SK-N-SH (cell line): ENCODE measurements around the gene CD96. TPM values are rescaled to one million over a fixed set of nuclear protein-coding genes. Genes with fewer than 3 reads are reported as not detected.
A peak's percentile ranks its signal among the peaks of the same experiment; 100 is the strongest.

Experiments used
- CTCF ChIA-PET: fragments of 300-600, 350-600 bp; formaldehyde crosslinking; extraction: SDS; loops from one replicate; lab custom pipeline; 2021; lab: Yijun Ruan, JAX
- POLR2A ChIA-PET: fragments of 350-600 bp; sonication (Branson Sonifier 250); formaldehyde crosslinking; extraction: SDS; loops from one replicate; lab custom pipeline; 2020; ENCODE audit warnings: antibody characterized with exemption, inconsistent platforms; lab: Yijun Ruan, JAX
- DNase-seq: peaks from one replicate; pipeline ENCODE4 v3.0.0; 2012
- H2AFZ ChIP-seq: fragments of 200-600 bp; sonication (generic); 2 replicates; pipeline ENCODE4 v1.8.1; 2016; ENCODE audit warnings: antibody characterized with exemption, mild to moderate bottlenecking, low read depth
- H3F3A ChIP-seq: fragments of 200-600 bp; sonication (generic); replicated peaks from 2 replicates; pipeline ENCODE3; 2016; ENCODE audit warnings: antibody characterized with exemption, mild to moderate bottlenecking; ENCODE audit not compliant: insufficient read depth
- H3K27ac ChIP-seq, 2 experiments: fragments of 200-500 bp in 1 of 2; fragments of 200-600 bp in 1 of 2; sonication (Bioruptor generic) in 1 of 2; sonication (generic), shearing (Covaris generic) in 1 of 2; 2 replicates each; pipeline versions ENCODE4 v1.5.1 to v1.6.1; 2014 to 2016; ENCODE audit warnings: low read depth in 2 of 2, inconsistent platforms in 1 of 2, low read length in 1 of 2, mild to moderate bottlenecking in 1 of 2, mixed read lengths in 1 of 2
- H3K27me3 ChIP-seq: fragments of 200-600 bp; sonication (generic), shearing (Covaris generic); 2 replicates; pipeline ENCODE4 v1.6.1; 2016; ENCODE audit warnings: mixed run types; ENCODE audit not compliant: insufficient read depth
- H3K36me3 ChIP-seq, 2 experiments: fragments of 200-500 bp in 1 of 2; fragments of 200-600 bp in 1 of 2; sonication (Bioruptor generic) in 1 of 2; sonication (generic) in 1 of 2; replicated peaks in 1 of 2; 2 replicates each; pipeline versions ENCODE3 to v1.5.1; 2014 to 2016; ENCODE audit warnings: low read length in 1 of 2, mild to moderate bottlenecking in 1 of 2; ENCODE audit not compliant: insufficient read depth in 2 of 2, control insufficient read depth in 1 of 2
- H3K4me1 ChIP-seq, 2 experiments: fragments of 200-500 bp in 1 of 2; fragments of 200-600 bp in 1 of 2; sonication (Bioruptor generic) in 1 of 2; sonication (generic), shearing (Covaris generic) in 1 of 2; 2 replicates each; pipeline versions ENCODE4 v1.5.1 to v1.6.1; 2014 to 2016; ENCODE audit warnings: low read depth in 1 of 2, low read length in 1 of 2, mixed run types in 1 of 2; ENCODE audit not compliant: insufficient read depth in 2 of 2, control insufficient read depth in 1 of 2
- H3K4me2 ChIP-seq: fragments of 200-600 bp; sonication (generic), shearing (Covaris generic); 2 replicates; pipeline ENCODE4 v1.6.1; 2017; ENCODE audit warnings: mixed run types
- H3K4me3 ChIP-seq, 2 experiments: fragments of 200-500 bp in 1 of 2; fragments of 200-600 bp in 1 of 2; sonication (Bioruptor generic) in 1 of 2; sonication (generic), shearing (Covaris generic) in 1 of 2; 2 replicates each; pipeline versions ENCODE4 v1.5.1 to v1.8.1; 2014 to 2016; ENCODE audit warnings: low read depth in 2 of 2, inconsistent platforms in 1 of 2, low read length in 1 of 2, mild to moderate bottlenecking in 1 of 2, mixed read lengths in 1 of 2, moderate library complexity in 1 of 2
- H3K79me2 ChIP-seq: fragments of 200-600 bp; sonication (generic); 2 replicates; pipeline ENCODE4 v1.8.1; 2017; ENCODE audit warnings: mild to moderate bottlenecking; ENCODE audit not compliant: insufficient read depth
- H3K9ac ChIP-seq: fragments of 200-600 bp; sonication (generic); 2 replicates; pipeline ENCODE4 v1.6.1; 2017; ENCODE audit warnings: mixed run types
- H3K9me2 ChIP-seq: fragments of 200-600 bp; sonication (generic); 2 replicates; pipeline ENCODE4 v1.6.1; 2017; ENCODE audit warnings: mixed run types
- H3K9me3 ChIP-seq: fragments of 200-600 bp; sonication (generic); 2 replicates; pipeline ENCODE4 v1.6.1; 2017; ENCODE audit warnings: mixed run types, mild to moderate bottlenecking, moderate library complexity
- H4K20me1 ChIP-seq: fragments of 200-600 bp; sonication (generic); 2 replicates; pipeline ENCODE4 v1.6.1; 2017; ENCODE audit warnings: mild to moderate bottlenecking, mixed run types; ENCODE audit not compliant: insufficient read depth
- CHD2 ChIP-seq: fragments of 150-350 bp; IDR thresholded peaks from 2 replicates; pipeline ENCODE4 v1.6.1; 2018; ENCODE audit warnings: low read length; ENCODE audit not compliant: partially characterized antibody
- FOSL2 ChIP-seq: IDR thresholded peaks from 2 replicates; pipeline ENCODE4 v1.4.0; 2012; ENCODE audit warnings: low read depth, mild to moderate bottlenecking, moderate library complexity, borderline replicate concordance
- FOXJ3 ChIP-seq: sonication (generic); formaldehyde crosslinking; IDR thresholded peaks from 2 replicates; pipeline ENCODE4 v1.5.1; 2020; ENCODE audit warnings: mild to moderate bottlenecking, missing genetic modification reagents
- FOXM1 ChIP-seq: IDR thresholded peaks from 2 replicates; pipeline ENCODE4 v1.4.0; 2012; ENCODE audit warnings: low read depth, mild to moderate bottlenecking
- GABPA ChIP-seq: IDR thresholded peaks from 2 replicates; pipeline ENCODE4 v1.4.0; 2012; ENCODE audit warnings: low read depth, mild to moderate bottlenecking
- GATA2 ChIP-seq: sonication (generic); formaldehyde crosslinking; IDR thresholded peaks from 2 replicates; pipeline ENCODE4 v1.5.0; 2020; ENCODE audit warnings: mild to moderate bottlenecking, missing genetic modification reagents
- JUND ChIP-seq: IDR thresholded peaks from 2 replicates; pipeline ENCODE4 v1.4.0; 2012
- NRF1 ChIP-seq: IDR thresholded peaks from 2 replicates; pipeline ENCODE4 v1.6.1; 2012; ENCODE audit warnings: low read depth, mild to moderate bottlenecking, low read length
- POLR2AphosphoS5 ChIP-seq: IDR thresholded peaks from 2 replicates; pipeline ENCODE4 v1.6.1; 2012; ENCODE audit warnings: low read depth, low read length
- RCOR1 ChIP-seq: fragments of 150-350 bp; IDR thresholded peaks from 2 replicates; pipeline ENCODE4 v1.6.1; 2017; ENCODE audit warnings: antibody characterized with exemption, low read length
- REST ChIP-seq: IDR thresholded peaks from 2 replicates; pipeline ENCODE4 v1.6.1; 2012; ENCODE audit warnings: mild to moderate bottlenecking, low read depth, low read length, moderate library complexity
- RFX5 ChIP-seq: IDR thresholded peaks from 2 replicates; pipeline ENCODE4 v1.6.1; 2012; ENCODE audit warnings: mild to moderate bottlenecking, improper control_type of control experiment, low read length
- RXRA ChIP-seq: IDR thresholded peaks from 2 replicates; pipeline ENCODE4 v1.4.0; 2012; ENCODE audit warnings: low read depth, mild to moderate bottlenecking, borderline replicate concordance
- SMC3 ChIP-seq: IDR thresholded peaks from 2 replicates; pipeline ENCODE4 v1.6.1; 2012; ENCODE audit warnings: low read depth, low read length, improper control_type of control experiment
- TCF12 ChIP-seq: IDR thresholded peaks from 2 replicates; pipeline ENCODE4 v1.4.0; 2012
- TEAD4 ChIP-seq: IDR thresholded peaks from 2 replicates; pipeline ENCODE4 v1.4.0; 2012; ENCODE audit warnings: mild to moderate bottlenecking, borderline replicate concordance; ENCODE audit not compliant: insufficient read depth
- USF1 ChIP-seq: IDR thresholded peaks from 2 replicates; pipeline ENCODE4 v1.4.0; 2012; ENCODE audit warnings: low read depth, borderline replicate concordance
- YY1 ChIP-seq: IDR thresholded peaks from 2 replicates; pipeline ENCODE4 v1.4.0; 2012; ENCODE audit warnings: low read depth, mild to moderate bottlenecking
- ZBTB33 ChIP-seq: IDR thresholded peaks from 2 replicates; pipeline ENCODE4 v1.4.0; 2012; ENCODE audit warnings: low read depth, borderline replicate concordance
- WGBS: methylation state at CpG from one replicate; pipeline ENCODE4 v1.1.6; 2017; ENCODE audit warnings: low lambda C conversion rate; 5-methylcytosine and 5-hydroxymethylcytosine counted together
- polyA plus RNA-seq, 3 experiments: library from polyadenylated mRNA; depleted of rRNA; stranded (reverse); fragments of >200 nt; gene quantifications; 2 replicates each; pipeline ENCODE4 v1.2.3, GENCODE V29; 2012

Gene CD96
- polyA plus RNA-seq, 1 of the 3 experiments (the other 2 are of a cell fraction) = 0.02 TPM

- H2AFZ ChIP-seq = no peak overlapping the region
- no peak overlapping the region for H3K27ac ChIP-seq
- no peaks in the 10 kb centered on the region for H3K9me3 ChIP-seq
- no peaks in the 10 kb centered on the region for H3K79me2 ChIP-seq
- no peaks in the 10 kb centered on the region for H3F3A ChIP-seq
- WGBS = 40% methylated on average over 4 of the region's 4 CpGs
- CTCF ChIA-PET = no interaction called here
- TF ChIP-seq RXRA (no peak), FOXJ3 (CRISPR knock-in tag) (no peak), TCF12 (no peak), FOSL2 (peak; percentile 26; the same call in 1 of the 2 replicates), NRF1 (no peak), REST (no peak), RFX5 (no peak), POLR2AphosphoS5 (no peak)
- DNase-seq = no peak
- no peaks in the 10 kb centered on the region for H4K20me1 ChIP-seq
- no peaks in the 10 kb centered on the region for H3K27me3 ChIP-seq
- no peaks in the 10 kb centered on the region for H3K36me3 ChIP-seq
- no peak overlapping the region for H3K4me2 ChIP-seq
- peaks cover 0 to 10% of the 10 kb centered on the region in 2 experiments; a peak in 3 of 4 replicates for H3K4me1 ChIP-seq
- no peak overlapping the region for H3K9ac ChIP-seq
- POLR2A ChIA-PET = no interaction called here
- 0 out of 2 replicates have a peak, but pooled peaks cover 2% of the 10 kb centered on the region for H3K9me2 ChIP-seq
- H3K4me3 ChIP-seq = no peak overlapping the region
Observed at GRCh38 chr3:111534701-111535100, 7.3 kb upstream of the CD96 start.

- H3K4me1 ChIP-seq = peaks cover 0 to 10% of the 10 kb centered on the region in 2 experiments; a peak in 3 of 4 replicates
- no peak overlapping the region for H3K9ac ChIP-seq
- H3K9me3 ChIP-seq = no peaks in the 10 kb centered on the region
- H4K20me1 ChIP-seq = no peaks in the 10 kb centered on the region
- CTCF ChIA-PET = interaction anchor here (1.5 kb wide), 1 partner anchor 92 kb away, joined by 4 read pairs; no protein-coding TSS in a partner anchor
- 0 out of 2 replicates have a peak overlapping the region, but pooled peaks have one; percentile 8 for H3K4me2 ChIP-seq
- 94% methylated on average over 1 of the region's 1 CpG for WGBS
- H3K9me2 ChIP-seq = no peaks in the 10 kb centered on the region
- H3K36me3 ChIP-seq = no peaks in the 10 kb centered on the region
- no peak overlapping the region for H3K4me3 ChIP-seq
- H3F3A ChIP-seq = no peaks in the 10 kb centered on the region
- H3K27me3 ChIP-seq = no peaks in the 10 kb centered on the region
- H3K79me2 ChIP-seq = no peaks in the 10 kb centered on the region
- DNase-seq = no peak
- POLR2A ChIA-PET = no interaction called here
- H2AFZ ChIP-seq = no peak overlapping the region
- TF ChIP-seq RCOR1 (no peak), ZBTB33 (no peak), USF1 (no peak), GATA2 (CRISPR knock-in tag) (no peak), GABPA (no peak), YY1 (no peak), TCF12 (no peak), TEAD4 (no peak), SMC3 (no peak), CHD2 (no peak), NRF1 (no peak), RXRA (no peak), JUND (no peak), FOXJ3 (CRISPR knock-in tag) (no peak), FOXM1 (no peak)
- TF ChIP-seq, all 33 proteins: peak for 0
- no peak overlapping the region for H3K27ac ChIP-seq
Observed at GRCh38 chr3:111538111-111538510, 3.9 kb upstream of the CD96 start.
